HG02763 (cell line): ENCODE measurements around the gene NOX5.

Source experiments
- ATAC-seq: cut with Tn5 transposase; IDR thresholded peaks from one replicate; pipeline ENCODE4 v1.9.1; 2021; ENCODE audit warnings: mild to moderate bottlenecking, moderate library complexity; ENCODE audit not compliant: unreplicated experiment

The NOX5 gene

GRCh38 chr15:69080295-69081248 is 66.1 kb downstream of the NOX5 start:
- ATAC-seq: no peak

GRCh38 chr15:69081310-69082004 is 67.0 kb downstream of the NOX5 start:
- no peak for ATAC-seq

GRCh38 chr15:69082021-69082502 is 67.6 kb downstream of the NOX5 start:
- ATAC-seq: no peak

GRCh38 chr15:69082554-69082953 is 68.1 kb downstream of the NOX5 start:
- ATAC-seq: no peak

DNA sequence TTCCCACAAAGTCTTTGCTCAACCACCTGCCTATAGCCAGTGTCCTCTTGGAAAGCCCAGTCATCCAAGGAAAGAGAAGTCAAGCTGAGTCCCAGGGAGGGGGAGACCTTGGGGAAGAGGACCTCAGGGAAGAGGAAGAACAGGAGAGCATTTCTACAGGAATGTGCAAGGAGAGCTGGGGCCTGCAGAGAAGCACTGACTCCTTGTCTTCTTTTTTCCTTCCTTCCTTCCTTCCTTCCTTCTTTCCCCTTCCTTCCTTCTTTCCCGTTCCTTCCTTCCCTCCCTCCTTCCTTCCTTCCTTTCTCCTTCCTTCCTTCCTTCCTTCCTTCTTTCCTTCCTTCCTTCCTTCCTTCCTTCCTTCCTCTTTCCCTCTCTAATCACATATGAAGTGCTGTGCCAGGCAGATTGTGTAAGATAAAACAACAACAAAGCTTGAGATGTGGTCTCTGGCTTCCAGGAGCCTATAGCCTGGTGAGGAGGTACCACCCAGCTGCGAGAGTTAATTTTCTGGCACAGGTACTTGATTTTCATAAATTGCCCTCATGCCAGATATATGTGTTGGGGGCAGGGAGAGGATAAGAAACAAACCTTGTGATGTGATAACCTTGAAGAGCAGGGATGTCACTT is 70.0 kb downstream of the NOX5 start:
- no peak for ATAC-seq

DNA sequence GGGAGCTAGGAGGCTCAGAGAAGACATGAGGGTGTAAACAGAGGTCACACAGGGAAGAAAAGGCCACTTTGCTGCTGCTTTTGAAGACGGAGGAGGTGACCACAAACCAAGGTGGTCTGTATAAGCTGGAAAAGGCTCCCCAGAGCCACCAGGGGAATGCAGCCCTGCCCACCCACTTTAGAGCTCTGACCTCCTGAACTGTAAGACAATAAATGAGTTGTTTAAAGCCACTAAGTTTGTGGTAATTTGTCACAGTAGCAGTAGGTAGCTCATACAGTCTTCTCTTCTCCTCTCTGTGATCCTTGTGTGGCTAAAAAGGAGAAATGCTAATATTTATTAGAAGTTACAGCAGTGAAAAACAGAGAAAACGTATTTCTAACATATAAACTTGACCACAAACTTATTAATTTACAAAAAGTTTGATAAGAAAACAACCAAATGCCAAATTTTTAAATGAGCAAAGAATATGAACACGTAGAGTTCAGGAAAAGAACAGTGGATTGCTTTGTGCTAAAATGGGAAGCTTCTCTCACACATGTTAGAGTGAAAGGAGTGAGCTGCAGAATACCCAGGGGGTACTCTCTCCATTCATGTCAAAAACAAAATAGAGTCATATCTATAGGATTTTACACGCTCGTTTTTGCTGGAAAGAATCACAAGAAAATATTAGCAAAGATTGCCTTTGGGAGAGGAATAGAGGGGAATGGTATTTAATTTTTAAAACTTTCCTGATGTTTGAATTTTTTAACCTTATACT is 71.0 kb downstream of the NOX5 start:
- no peak for ATAC-seq

DNA sequence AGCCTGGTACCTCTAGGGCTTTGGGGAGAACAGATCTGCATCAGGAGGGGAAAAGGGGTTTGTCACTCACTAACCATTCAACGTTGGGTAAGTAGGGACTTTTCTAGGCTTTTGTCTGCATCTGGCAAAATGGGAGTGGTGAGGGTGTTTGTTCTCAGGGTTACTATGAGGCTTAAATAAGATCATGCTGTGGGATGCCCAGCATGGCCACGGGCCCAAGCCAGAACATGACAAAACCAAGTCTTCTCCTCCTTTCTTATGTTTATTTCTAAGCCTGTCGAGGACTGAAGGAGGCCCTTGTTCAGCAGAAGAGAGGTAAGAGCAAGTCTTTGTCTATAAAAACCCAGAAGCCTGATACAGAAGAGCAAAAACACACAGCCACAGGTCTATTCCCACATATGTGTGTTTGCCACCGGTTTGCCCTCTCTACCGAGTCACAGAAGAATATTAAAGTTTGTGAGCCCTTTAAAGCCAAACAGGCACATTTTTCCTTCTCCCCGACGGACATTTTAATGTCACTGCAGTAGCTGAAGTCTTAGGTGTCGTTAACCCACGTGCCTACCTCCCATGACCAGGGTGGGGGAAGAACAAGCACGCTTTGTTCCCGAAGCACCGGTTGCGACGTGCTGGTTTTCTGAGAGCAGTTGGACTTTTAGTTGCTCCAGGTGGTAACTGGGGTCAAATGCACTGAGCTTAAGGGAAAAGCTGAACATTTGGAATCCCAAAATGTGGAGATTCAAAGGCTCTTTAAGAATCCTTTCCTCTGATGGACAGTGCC is 72.1 kb downstream of the NOX5 start:
- no peak for ATAC-seq

DNA sequence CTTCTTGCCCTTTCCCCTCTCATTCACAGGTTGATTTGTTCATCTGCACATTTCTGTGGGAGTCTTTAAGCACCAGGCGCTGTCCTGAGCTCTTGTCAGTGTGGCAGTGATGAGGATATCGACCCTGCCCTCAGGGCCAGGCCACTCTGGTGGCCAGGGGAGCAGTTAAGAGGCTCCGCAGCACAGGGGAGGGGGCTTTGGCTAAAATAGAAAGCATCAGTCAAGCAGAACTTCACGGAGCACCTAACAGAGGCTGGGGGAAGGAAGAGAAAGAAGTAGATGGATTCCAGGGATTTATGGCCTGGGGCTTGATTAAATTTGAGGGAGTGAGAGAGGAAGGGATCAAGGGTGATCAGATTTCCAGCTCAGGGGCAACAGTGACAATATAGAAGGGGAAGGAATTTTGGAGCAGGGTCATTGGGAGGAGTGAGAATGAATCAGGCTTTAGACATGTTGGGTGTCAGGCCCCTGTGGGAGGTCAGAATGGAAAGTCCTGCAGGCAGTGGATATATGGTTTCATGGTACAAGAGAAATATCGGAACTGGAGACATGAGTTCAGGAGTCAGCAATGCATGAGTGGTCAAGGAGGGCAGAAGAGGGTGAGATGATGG is 73.0 kb downstream of the NOX5 start:
- ATAC-seq: no peak

GRCh38 chr15:69088300-69088965 is 73.9 kb downstream of the NOX5 start:
- ATAC-seq: no peak

- no peak for ATAC-seq
These were observed 74.8 kb downstream of the NOX5 start for GRCh38 chr15:69089258-69089657.

- ATAC-seq: no peak
These were observed 75.9 kb downstream of the NOX5 start for GRCh38 chr15:69090197-69090948.

- ATAC-seq: no peak
These were observed 77.2 kb downstream of the NOX5 start for GRCh38 chr15:69091654-69092053.

GRCh38 chr15:69092159-69092558 is 77.7 kb downstream of the NOX5 start:
- ATAC-seq: no peak

- no peak for ATAC-seq
These were observed 78.6 kb downstream of the NOX5 start for GRCh38 chr15:69093127-69093526.

- ATAC-seq: no peak
These were observed 79.1 kb downstream of the NOX5 start for GRCh38 chr15:69093614-69094013.

DNA sequence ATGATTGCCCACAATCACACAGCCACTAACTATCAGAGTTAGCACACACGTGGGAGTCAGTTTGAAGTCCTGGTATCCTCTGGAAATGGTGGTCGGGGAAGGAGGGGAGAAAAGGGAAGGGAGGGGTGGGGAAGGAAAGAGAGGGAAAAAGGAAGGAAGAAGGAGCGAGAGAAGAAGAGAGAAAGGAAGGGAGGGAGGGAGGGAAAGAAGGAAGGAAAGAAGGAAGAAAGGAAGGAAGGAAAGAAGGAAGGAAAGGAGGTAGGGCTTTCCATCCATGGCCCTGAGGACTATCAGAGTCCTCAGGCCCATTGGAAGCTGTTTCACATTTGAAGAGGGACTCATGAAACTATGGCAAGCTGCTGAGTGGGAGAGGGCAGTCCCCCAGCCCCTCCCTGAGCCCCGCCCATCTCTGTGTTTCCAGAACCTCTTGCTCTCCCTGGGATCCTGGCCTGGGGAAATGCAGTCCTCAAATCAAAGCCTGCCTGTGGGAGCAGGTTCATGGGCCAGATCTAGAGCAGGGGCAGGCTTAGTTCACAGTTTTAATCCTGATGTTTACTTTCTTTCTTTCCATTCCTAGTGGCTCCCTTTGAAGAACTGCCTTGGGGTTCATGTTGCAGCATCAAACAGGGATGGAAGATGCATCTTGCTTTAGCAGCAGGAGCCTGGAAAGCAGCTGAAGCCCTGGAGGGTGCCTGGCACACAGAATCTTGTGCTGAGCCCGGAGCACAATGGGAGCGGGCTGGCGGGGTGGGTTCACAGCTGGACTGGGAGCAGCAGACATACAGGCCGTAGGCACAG is 79.8 kb downstream of the NOX5 start:
- ATAC-seq: no peak

DNA sequence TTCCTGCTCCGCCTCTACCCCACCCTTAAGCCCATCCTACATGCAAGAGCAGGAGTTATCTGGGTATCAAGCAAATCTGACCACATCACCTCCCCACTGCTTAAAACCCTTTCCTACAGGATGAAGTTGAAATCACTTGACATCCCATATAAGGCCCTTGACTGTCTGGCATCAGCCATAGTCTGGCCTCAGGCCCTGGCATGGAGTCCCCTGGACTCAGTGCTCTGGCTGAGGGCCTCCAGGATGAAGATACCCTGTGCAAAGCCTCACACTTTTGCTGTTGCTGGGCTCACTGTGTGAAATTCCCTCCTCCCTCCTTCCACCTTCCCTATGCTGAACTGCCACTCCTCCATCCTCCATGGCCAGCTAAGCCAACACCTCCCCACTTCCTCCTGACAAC is 80.8 kb downstream of the NOX5 start:
- ATAC-seq: no peak

DNA sequence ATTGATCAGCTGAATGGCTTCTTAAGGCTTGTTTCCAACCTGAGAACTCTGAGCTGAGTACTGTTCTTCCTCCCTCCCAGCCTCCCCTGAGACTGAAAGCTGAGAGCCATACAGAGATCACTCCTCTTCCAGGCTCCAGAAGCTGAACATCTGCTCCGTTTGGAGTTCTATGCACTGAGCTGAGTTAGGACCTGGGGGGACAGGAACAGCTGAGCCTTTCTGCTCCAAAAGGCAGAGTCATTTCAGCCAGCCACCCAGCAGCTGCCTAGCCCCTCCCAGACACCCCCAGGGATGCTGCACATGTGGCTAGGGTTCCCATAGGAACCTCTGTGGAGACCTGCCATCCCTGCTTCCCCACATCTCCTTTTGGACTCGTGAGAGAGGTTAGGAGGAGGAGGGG is 81.7 kb downstream of the NOX5 start:
- no peak for ATAC-seq
